Breast epithelium (tissue), 3 donors: ENCODE results near the gene KIF1A.

Experiments
- POLR2A ChIP-seq: fragments of 450-650 bp; IDR thresholded peaks from one replicate; pipeline ENCODE4 v1.6.1; 2016; ENCODE audit warnings: antibody characterized with exemption, mild to moderate bottlenecking, moderate library complexity
- POLR2AphosphoS5 ChIP-seq, 3 donors: sonication (generic); formaldehyde crosslinking; IDR thresholded peaks; one replicate each; pipeline ENCODE4 v1.6.1; 2017; ENCODE audit warnings: antibody characterized with exemption in 3 of 3
- TF ChIP-seq, protein P1 (sequence below), 3 donors: fragments of 450-650 bp; IDR thresholded peaks; one replicate each; pipeline ENCODE4 v1.5.1; 2016 to 2017; ENCODE audit warnings: antibody characterized with exemption in 3 of 3, mild to moderate bottlenecking in 3 of 3, moderate library complexity in 3 of 3

- TF ChIP-seq, protein P1, sequence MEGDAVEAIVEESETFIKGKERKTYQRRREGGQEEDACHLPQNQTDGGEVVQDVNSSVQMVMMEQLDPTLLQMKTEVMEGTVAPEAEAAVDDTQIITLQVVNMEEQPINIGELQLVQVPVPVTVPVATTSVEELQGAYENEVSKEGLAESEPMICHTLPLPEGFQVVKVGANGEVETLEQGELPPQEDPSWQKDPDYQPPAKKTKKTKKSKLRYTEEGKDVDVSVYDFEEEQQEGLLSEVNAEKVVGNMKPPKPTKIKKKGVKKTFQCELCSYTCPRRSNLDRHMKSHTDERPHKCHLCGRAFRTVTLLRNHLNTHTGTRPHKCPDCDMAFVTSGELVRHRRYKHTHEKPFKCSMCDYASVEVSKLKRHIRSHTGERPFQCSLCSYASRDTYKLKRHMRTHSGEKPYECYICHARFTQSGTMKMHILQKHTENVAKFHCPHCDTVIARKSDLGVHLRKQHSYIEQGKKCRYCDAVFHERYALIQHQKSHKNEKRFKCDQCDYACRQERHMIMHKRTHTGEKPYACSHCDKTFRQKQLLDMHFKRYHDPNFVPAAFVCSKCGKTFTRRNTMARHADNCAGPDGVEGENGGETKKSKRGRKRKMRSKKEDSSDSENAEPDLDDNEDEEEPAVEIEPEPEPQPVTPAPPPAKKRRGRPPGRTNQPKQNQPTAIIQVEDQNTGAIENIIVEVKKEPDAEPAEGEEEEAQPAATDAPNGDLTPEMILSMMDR (IDR thresholded peaks at IDR 0.05): no peak
- TF ChIP-seq POLR2AphosphoS5 (IDR thresholded peaks at IDR 0.05): no peak
- TF ChIP-seq POLR2A: no peak
Measured at GRCh38 chr2:240786355-240786841, 33.6 kb downstream of the KIF1A start.
